Measurements from ENCODE around the gene MAPKBP1. TPM values are rescaled to one million over a fixed set of nuclear protein-coding genes. Genes with fewer than 3 reads are reported as not detected.

Gene MAPKBP1
- total RNA-seq, 4 donors from 2014 or later: 69.3 to 157 (median 81.6) TPM

DNA sequence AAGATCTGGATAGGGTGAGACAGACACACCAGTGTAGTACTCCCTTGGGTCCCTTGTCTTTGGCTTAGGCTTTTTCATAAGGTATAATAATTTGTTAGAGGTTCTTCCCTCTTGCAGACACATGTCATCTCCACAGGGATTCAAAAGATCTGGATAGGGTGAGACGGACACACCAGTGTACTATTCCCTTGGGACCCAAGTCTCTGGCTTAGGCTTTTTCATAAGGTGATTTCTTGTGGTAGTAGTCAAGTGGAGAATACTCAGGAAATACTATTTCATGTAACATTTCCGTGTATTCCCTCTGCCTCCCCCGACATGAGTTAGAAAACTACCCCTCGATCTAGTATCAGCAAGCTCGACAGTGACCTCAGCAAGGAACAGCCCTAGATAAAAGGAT, 954 bp upstream of the MAPKBP1 start:
- no peaks in the 10 kb centered on the region for H3K36me3 ChIP-seq
- no peak for DNase-seq (ENCODE audit: low spot score in 2 of 2)
- H3K27me3 ChIP-seq: no peaks in the 10 kb centered on the region
- TF ChIP-seq EP300 (IDR thresholded peaks at IDR 0.05) (no peak), POLR2AphosphoS5 (IDR thresholded peaks at IDR 0.05) (no peak), POLR2A (IDR thresholded peaks at IDR 0.05) (no peak)
- TF ChIP-seq, protein P1, sequence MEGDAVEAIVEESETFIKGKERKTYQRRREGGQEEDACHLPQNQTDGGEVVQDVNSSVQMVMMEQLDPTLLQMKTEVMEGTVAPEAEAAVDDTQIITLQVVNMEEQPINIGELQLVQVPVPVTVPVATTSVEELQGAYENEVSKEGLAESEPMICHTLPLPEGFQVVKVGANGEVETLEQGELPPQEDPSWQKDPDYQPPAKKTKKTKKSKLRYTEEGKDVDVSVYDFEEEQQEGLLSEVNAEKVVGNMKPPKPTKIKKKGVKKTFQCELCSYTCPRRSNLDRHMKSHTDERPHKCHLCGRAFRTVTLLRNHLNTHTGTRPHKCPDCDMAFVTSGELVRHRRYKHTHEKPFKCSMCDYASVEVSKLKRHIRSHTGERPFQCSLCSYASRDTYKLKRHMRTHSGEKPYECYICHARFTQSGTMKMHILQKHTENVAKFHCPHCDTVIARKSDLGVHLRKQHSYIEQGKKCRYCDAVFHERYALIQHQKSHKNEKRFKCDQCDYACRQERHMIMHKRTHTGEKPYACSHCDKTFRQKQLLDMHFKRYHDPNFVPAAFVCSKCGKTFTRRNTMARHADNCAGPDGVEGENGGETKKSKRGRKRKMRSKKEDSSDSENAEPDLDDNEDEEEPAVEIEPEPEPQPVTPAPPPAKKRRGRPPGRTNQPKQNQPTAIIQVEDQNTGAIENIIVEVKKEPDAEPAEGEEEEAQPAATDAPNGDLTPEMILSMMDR (IDR thresholded peaks at IDR 0.05): no peak
- peaks cover 50% of the 10 kb centered on the region for H3K4me1 ChIP-seq
- H3K9me3 ChIP-seq: no peaks in the 10 kb centered on the region
- 39% methylated on average over 5 of the region's 5 CpGs for WGBS
- H3K27ac ChIP-seq: peak overlapping the region; percentile 84
- H3K4me3 ChIP-seq: peak overlapping the region; percentile 86

GRCh38 chr15:41773729-41774061, 589 bp upstream of the MAPKBP1 start:
- no peak for TF ChIP-seq POLR2A (IDR thresholded peaks at IDR 0.05)
- no peak for TF ChIP-seq EP300 (IDR thresholded peaks at IDR 0.05)
- TF ChIP-seq, protein P1 (IDR thresholded peaks at IDR 0.05): no peak
- no peak for TF ChIP-seq POLR2AphosphoS5 (IDR thresholded peaks at IDR 0.05)
- no peak for DNase-seq (ENCODE audit: low spot score in 2 of 2)
- H3K4me3 ChIP-seq: peak overlapping the region; percentile 86
- peak overlapping the region; percentile 84 for H3K27ac ChIP-seq
- H3K27me3 ChIP-seq: no peaks in the 10 kb centered on the region
- peaks cover 53% of the 10 kb centered on the region for H3K4me1 ChIP-seq
- H3K36me3 ChIP-seq: no peaks in the 10 kb centered on the region
- no peaks in the 10 kb centered on the region for H3K9me3 ChIP-seq
- 10% methylated on average over 7 of the region's 7 CpGs for WGBS

- no peaks in the 10 kb centered on the region for H3K36me3 ChIP-seq
- peak overlapping the region; percentile 84 for H3K27ac ChIP-seq
- peak overlapping the region; percentile 86 for H3K4me3 ChIP-seq
- WGBS: 3% methylated on average over 19 of the region's 19 CpGs
- no peaks in the 10 kb centered on the region for H3K9me3 ChIP-seq
- TF ChIP-seq, protein P1 (IDR thresholded peaks at IDR 0.05): no peak
- TF ChIP-seq POLR2A (IDR thresholded peaks at IDR 0.05) (no peak), POLR2AphosphoS5 (IDR thresholded peaks at IDR 0.05) (no peak), EP300 (IDR thresholded peaks at IDR 0.05) (no peak)
- H3K4me1 ChIP-seq: peaks cover 65% of the 10 kb centered on the region
- DNase-seq (ENCODE audit: low spot score in 2 of 2): no peak
- no peaks in the 10 kb centered on the region for H3K27me3 ChIP-seq
These were observed 666 bp downstream of the MAPKBP1 start for GRCh38 chr15:41774882-41775417.

- no peaks in the 10 kb centered on the region for H3K27me3 ChIP-seq
- peaks cover 72% of the 10 kb centered on the region for H3K4me1 ChIP-seq
- no peak for TF ChIP-seq POLR2AphosphoS5 (IDR thresholded peaks at IDR 0.05)
- no peak for TF ChIP-seq EP300 (IDR thresholded peaks at IDR 0.05)
- TF ChIP-seq POLR2A (IDR thresholded peaks at IDR 0.05): no peak
- TF ChIP-seq, protein P1 (IDR thresholded peaks at IDR 0.05): no peak
- peak overlapping the region; percentile 84 for H3K27ac ChIP-seq
- H3K9me3 ChIP-seq: no peaks in the 10 kb centered on the region
- H3K4me3 ChIP-seq: peak overlapping the region; percentile 86
- no peak for DNase-seq (ENCODE audit: low spot score in 2 of 2)
- WGBS: 20% methylated on average over 2 of the region's 2 CpGs
- H3K36me3 ChIP-seq: no peaks in the 10 kb centered on the region
These were observed 1.4 kb downstream of the MAPKBP1 start for GRCh38 chr15:41775651-41776050.

GRCh38 chr15:41777421-41777973, 3.2 kb downstream of the MAPKBP1 start:
- no peak for DNase-seq (ENCODE audit: low spot score in 2 of 2)
- H3K27ac ChIP-seq: no peak overlapping the region
- 60% methylated on average over 1 of the region's 1 CpG for WGBS
- H3K4me1 ChIP-seq: peaks cover 78% of the 10 kb centered on the region
- peak overlapping the region; percentile 1 for H3K4me3 ChIP-seq
- H3K36me3 ChIP-seq: no peaks in the 10 kb centered on the region
- TF ChIP-seq EP300 (IDR thresholded peaks at IDR 0.05) (no peak), POLR2A (IDR thresholded peaks at IDR 0.05) (no peak), POLR2AphosphoS5 (IDR thresholded peaks at IDR 0.05) (no peak)
- TF ChIP-seq, protein P1 (IDR thresholded peaks at IDR 0.05): no peak
- H3K9me3 ChIP-seq: no peaks in the 10 kb centered on the region
- no peaks in the 10 kb centered on the region for H3K27me3 ChIP-seq
